Cardiac fibroblast (primary cell): Measurements from ENCODE around the gene UNC93A.

Source experiments
- DNase-seq, 2 donors: peaks; one replicate each; pipeline versions ENCODE4 v3.0.0 to v3.0.0-alpha.2; 2010; ENCODE audit warnings: low read depth in 2 of 2
- H3K4me3 ChIP-seq, 2 donors: replicated peaks in 1 of 2; 1 replicate in 1 of 2; 2 replicates in 1 of 2; pipeline ENCODE4 v1.5.1; 2011; ENCODE audit warnings: low read depth in 2 of 2, low read length in 2 of 2, mild to moderate bottlenecking in 2 of 2, moderate library complexity in 1 of 2
- TF ChIP-seq, protein P1 (sequence below): IDR thresholded peaks from one replicate; pipeline ENCODE4 v1.5.1; 2011; ENCODE audit warnings: low read depth, mild to moderate bottlenecking, low read length, inconsistent platforms

UNC93A gene

DNA sequence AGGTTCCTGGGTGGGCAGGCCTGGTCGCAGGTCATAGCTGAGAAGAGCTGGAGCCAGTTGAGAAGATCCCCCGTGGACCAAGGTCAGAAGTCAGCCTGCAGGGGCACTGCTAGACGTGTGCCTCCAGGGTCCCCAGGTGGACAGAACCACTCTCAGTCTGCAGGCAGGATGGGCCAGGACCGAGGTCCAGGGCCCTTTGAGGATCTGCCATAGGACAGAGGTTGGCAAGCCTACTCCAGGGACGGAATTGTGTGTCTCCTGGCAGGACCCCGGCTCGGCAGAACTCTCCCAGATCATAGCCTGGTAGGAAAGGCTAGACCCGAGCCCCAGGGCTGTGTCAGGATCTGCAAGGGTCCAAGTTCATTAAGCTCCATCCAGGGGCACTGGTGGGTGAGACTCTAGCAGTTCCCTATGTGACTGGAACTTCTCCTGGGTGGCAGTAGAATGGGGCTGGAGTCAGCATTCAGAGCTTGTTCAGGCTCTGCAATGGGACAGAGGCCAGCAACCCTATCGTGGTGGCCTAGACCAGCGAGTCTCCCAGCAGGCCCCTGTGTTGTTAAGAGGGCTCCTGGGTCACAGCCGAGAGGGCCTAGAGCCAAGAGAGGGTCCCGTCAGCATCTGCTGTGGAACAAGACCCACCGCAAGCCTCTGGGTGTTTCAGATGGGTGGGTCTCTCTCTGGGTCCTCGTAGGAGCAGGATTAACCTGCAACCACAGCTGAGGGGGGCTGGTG is 51.9 kb downstream of the UNC93A start:
- DNase-seq: no peak
- H3K4me3 ChIP-seq: no peak overlapping the region
- TF ChIP-seq, protein P1, sequence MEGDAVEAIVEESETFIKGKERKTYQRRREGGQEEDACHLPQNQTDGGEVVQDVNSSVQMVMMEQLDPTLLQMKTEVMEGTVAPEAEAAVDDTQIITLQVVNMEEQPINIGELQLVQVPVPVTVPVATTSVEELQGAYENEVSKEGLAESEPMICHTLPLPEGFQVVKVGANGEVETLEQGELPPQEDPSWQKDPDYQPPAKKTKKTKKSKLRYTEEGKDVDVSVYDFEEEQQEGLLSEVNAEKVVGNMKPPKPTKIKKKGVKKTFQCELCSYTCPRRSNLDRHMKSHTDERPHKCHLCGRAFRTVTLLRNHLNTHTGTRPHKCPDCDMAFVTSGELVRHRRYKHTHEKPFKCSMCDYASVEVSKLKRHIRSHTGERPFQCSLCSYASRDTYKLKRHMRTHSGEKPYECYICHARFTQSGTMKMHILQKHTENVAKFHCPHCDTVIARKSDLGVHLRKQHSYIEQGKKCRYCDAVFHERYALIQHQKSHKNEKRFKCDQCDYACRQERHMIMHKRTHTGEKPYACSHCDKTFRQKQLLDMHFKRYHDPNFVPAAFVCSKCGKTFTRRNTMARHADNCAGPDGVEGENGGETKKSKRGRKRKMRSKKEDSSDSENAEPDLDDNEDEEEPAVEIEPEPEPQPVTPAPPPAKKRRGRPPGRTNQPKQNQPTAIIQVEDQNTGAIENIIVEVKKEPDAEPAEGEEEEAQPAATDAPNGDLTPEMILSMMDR: no peak

DNA sequence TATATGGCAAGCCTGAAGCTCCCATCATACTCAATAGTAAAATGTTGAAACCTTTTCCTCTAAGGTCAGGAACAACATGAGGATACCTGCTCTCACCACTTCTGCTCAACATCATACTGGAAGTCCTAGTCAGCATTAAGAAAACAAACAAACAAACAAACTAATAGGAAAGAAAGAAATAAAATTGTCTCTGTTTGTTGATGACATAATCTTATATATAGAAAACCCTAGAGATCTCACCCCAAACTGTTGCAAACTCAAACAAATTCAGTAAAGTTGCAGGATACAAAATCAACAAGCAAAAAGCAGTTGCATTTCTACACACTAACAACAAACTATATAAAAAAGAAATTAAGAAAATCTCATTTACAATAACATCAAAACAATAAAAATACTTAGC is 54.2 kb downstream of the UNC93A start:
- TF ChIP-seq, protein P1: no peak
- DNase-seq: no peak
- no peak overlapping the region for H3K4me3 ChIP-seq

DNA sequence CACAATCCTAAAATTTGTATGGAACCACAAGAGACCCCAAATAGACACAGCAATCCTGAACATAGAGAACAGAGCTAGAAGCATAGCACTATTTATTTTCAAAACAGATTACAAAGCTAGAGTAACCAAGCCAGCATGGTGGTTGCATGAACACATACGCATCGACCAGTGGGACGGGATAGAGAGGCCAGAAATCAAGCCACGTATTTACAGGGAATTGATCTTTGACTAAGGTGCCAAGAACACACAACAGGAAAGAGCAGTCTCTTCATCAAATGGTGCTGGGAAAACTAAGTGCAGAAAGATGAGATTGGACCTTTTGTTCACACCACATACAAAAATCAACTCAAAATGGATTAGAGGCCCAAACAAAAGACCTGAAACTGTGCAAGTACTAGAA is 54.8 kb downstream of the UNC93A start:
- TF ChIP-seq, protein P1: no peak

DNA sequence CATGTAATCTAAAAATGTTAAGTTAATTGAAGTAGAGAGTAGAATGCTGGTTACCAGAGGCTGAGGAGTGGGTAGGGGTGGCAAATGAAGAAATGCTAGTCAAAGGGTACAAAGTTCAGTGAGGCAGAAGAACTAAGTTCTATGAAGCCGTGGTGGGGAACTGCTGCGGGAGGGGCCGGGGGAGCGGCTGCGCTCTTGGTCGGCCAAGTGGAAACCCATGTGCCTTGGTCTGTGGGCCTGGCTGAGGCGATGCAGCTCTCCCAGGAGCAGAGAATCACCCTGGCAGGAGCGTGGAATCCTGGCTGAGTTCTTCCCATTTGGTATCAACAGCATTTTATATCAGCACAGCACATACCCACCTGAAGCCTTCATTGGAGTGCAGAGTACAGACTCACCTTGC is 56.1 kb downstream of the UNC93A start:
- TF ChIP-seq, protein P1: no peak
- DNase-seq: no peak
- no peak overlapping the region for H3K4me3 ChIP-seq

More for the DNA sequence above, 54.8 kb downstream of the UNC93A start:
- no peak for DNase-seq
- no peak overlapping the region for H3K4me3 ChIP-seq

DNA sequence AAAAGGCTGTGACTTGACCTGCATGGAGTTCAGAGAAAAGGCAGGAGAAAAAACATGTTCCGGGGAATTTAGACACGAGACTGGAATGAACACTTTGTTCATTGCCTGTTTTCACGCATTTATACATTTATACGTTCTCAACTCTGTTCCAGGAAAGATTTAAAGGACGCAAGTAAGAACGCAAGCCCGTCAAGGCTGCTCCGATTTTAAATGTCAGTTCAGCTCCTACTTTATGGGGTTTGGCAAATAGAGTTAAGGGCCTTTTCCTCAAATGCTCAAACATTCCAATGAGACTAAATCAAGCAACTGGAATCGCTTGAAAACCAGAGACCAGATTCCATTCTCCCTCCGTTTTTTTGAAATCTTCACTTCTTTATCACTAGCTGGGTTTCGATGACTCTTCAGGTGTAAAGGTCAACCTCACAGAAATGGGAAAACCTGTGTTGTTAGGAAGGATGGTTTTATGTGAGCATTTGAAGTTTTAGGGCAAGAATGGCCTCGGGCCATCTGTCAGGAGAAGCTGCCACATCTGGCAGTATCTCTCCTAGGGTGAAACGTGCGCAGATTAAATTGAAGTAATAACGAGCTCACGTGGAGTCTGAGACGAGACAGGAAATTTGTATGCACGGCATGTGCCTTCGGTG is 58.6 kb downstream of the UNC93A start:
- DNase-seq: no peak
- TF ChIP-seq, protein P1: no peak

DNA sequence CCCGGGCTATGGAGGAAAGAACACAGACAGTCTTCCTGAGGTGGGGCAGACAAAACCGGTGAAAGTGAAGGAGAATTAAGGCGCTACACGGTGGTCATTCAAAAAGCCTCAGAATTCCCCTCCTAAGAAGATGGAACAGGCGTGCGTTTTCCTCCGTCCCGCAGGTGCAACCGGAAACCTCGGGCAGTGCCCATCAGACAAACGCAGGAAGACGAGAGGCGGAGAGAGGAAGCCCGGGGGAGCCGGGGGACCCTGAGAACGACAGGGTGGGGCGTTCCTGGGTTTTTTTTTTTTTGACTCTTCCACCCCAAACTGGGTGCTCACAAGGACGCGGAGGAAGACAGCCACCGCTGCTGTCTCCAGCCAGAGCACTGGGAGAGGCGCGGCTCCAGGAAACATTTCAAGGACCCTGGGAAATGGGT is 59.2 kb downstream of the UNC93A start:
- no peak overlapping the region for H3K4me3 ChIP-seq
- DNase-seq: no peak

More for the DNA sequence above, 58.6 kb downstream of the UNC93A start:
- H3K4me3 ChIP-seq: no peak overlapping the region

More for the DNA sequence above, 59.2 kb downstream of the UNC93A start:
- TF ChIP-seq, protein P1: no peak
